Stimulated activated naive CD8-positive, alpha-beta T cell treated with anti-CD3 and anti-CD28 coated beads, Interleukin-15, Interleukin-2, amounts not matched to agents 100 U/mL and 50 U/mL, for 24 hours (primary cell): ENCODE data around the gene MAP2K3.

Experiments
- ATAC-seq: fragments of 150-1000 bp; cut with Tn5 transposase; one replicate; pipeline ENCODE4 v1.10.0; 2021
- DNase-seq: peaks from one replicate; pipeline ENCODE4 v3.0.0; 2021

MAP2K3 gene

GRCh38 chr17:21284319-21285163 is at the start of gene MAP2K3:
Gene MAP2K3, plus strand, starts transcription at chr17:21284711. Its CDS starts 210 bp downstream, at chr17:21284921.
- ATAC-seq: peak; percentile 71
- peak; percentile 98 for DNase-seq

- DNase-seq: no peak
These were observed 48.6 kb upstream of the MAP2K3 start for GRCh38 chr17:21235921-21236320.

DNA sequence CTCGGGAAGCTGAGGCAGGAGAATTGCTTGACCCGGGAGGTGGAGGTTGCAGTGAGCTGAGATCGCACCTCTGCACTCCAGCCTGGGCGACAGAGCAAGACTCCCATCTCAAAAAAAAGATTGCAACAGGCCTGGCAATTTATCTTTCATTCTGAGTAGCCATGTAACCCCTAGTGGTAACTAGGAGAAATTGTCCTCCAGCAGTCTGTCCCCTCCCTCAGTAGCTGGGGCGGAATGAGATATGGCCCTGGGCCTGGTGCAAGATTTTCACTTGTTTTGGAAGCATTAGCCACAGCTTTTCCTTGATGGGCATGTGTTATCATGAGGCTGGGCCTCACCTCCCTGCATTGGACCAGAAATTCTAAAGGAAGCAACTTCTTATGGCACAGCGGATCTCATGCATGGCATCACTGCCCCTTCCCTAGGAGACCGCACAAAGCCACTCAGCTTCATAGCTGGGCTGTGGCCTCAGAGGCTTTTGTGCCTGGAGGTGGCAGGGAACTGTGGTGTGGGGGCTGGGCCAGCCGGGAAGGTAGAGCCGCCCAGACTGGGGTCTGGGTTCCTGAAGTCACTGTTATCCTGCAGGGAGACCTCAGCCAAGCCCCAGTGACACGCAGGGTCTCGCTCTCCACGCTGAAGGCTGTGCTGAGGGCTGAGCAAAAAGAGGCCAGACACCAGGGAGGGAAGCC is 44.7 kb upstream of the MAP2K3 start:
- ATAC-seq (peak; percentile 41), DNase-seq (no peak)

More at GRCh38 chr17:21235921-21236320, 48.6 kb upstream of the MAP2K3 start:
- no peak for ATAC-seq

DNA sequence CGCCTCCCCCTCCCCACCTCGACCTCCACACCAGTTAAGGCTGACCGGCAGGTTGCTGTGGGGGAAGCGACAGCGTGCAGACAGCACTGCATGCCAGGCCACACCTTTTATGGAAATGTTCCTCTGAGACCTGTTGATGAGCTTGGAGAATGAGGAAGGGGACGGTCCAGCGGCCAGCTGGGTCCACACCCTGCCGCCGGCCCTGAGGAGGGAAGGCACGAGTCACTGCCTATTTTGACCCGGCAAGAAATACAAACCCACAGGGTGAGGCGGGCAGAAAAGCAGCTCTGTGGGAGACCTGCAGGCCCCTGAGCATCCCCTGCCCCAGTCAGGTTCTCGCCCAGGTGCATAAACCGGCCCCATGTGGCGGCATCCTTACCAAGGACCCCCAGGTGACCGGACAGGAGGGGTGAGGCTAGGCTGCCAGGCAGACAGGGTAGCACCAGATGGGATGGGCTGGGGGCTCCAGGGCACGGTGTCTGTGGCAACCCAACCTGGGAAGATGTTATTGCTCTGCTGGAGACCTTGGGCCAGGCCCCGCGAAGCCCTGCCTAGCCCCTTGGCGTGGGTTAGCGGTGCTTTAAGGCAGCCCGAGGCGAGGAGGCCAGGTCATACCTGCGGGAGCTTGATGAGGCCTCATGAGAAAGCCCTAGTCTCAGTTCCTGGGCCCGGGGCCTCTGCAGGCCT is 44.0 kb upstream of the MAP2K3 start:
- ATAC-seq (no peak), DNase-seq (no peak)

DNA sequence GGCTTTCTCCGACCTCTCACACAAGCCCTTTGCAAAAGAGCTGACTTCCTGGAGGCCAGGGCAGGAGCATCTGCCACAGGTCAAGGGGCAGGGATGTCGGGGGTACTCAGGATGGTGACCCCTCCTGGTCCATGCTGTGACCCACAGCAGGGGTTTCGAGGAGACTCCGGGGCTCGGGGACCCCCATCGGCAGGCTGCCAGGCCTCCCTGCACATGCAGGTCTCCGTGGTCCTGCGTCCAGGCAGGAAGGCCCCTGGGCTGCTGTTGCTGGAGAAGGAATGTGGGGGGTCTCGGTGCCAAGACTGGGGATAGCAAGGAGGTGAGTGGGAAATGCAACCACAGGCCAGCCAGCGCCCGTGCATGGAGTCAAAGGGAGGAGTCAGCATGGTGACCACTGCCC is 42.9 kb upstream of the MAP2K3 start:
- ATAC-seq (no peak), DNase-seq (no peak)

DNA sequence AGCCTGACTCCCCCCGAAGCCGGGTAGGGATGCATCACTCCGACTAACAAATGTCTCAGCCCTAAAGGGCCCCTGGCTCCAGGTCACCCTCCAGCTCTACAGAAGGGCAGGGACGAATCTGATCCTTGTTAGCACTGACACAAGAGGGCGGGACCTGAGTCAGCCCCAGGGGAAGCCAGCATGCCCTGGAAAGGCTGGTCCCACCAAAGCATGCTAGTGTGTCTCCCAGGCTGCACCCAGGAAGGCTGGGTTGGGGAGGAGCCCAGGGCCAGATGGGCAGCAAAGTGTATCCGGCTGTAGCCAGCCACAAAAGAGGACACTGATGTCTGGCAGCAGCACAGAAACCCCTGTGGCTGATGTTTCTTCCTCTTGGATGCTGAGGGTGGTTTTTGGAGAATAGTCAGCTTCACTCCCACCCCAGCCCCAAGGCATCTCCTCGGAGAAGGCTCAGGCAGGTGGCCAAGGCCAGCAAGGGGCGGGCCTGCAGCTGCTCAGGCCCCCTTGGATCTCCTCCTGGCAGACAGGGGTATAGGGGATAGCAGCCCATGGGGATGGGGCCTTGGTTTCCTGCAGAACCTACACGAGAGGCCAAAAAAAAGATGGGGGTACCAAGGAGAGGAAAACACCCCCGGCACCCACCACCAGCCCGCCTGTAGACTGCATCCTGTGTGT is 42.3 kb upstream of the MAP2K3 start:
- DNase-seq (no peak), ATAC-seq (no peak)

GRCh38 chr17:21242780-21243515 is 41.6 kb upstream of the MAP2K3 start:
- no peak for DNase-seq
- ATAC-seq: no peak

DNA sequence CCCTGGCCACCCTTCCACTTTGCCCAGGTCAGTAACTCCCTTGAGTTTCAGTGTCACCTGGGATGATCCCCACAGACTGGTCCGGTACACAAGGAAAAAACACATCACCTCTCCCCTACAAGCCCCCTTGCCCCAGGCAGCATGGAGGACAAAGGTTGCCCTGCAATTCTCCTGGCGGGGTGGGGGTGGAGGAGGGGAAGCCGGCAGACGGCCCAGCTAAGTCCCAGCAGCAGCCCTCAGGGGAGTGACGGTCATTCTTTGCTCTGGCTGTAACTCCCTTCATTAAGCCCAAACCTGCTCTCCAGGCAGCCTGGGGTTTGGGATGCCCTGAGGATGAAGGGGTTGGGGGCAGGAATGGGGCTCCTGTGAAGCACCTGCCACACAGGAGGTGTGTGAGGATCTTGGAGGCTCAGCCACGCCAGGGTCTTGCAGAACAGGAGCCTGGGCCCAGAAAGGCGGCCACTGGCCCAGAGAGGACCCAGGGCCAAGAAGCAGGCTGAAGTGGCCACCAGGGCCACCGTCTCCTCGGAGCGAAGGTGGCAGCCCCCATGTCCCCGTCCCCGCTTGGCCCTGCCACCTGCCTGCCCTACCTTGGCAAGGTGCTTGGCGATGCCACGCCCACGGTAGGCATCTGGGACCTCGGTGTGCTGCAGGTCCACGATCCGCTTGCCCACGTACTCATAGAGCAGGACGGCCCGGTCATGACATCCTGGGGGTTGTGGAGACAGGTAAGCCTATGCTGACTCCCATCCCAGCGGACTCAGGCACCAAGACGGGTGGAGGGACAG is 40.8 kb upstream of the MAP2K3 start:
- DNase-seq (no peak), ATAC-seq (no peak)

DNA sequence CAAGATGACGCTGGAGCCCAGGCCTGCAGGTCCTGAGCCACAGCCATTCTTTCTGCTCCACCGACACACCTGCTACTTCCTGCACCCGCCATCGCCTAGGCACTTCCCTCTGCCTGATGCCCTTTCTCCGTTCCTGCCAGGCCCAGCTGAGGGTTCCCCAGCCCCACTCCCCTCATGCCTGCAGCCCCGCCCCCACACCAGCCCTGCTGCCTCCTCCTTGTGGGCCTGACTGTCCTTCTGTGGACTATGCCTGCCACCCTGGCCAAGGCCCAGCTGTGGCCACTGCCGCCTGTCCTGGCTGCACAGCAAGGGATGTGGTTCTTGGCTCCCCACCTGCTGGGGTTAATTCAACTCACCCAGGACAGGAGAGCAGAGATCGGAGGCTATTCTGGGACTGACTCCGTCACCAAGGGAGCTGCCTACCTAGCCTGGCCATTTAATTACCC is 38.8 kb upstream of the MAP2K3 start:
- DNase-seq: no peak

GRCh38 chr17:21246698-21247097 is 37.8 kb upstream of the MAP2K3 start:
- ATAC-seq: no peak
- no peak for DNase-seq

More for the DNA sequence above, 38.8 kb upstream of the MAP2K3 start:
- ATAC-seq: no peak

DNA sequence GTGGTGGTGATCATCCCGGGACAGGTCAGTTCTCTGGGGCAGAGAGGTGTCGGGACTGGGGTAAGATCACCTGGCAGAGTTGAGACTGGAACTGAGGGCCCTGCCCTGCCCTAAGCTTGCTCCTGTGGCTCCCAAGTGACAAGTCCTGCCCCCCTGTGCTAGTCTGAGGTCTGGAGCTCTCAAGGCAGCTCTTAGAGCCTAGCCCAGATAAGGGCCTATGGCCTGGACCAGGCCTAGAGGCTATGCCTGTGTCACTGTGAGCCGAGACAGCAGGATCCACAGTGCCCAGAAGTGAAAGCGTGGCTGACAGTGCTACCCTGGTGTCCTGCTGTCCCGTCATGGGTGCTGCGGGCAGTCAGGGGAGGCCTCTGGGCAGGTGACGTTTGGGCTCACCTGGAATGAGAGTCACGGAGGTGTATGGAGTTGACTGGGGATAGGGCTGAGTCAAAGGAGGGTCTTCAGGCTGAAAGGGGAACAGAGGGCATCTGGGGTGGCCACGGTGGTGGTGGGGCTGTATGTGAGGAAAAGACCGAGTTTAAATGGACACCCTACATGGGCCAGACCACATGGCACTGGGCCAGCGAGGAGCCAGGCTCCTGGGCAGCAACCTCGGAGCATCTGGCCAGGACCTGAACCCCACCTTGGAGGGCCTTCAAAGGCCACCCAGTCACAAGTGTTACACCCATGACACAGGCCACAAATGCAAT is 36.8 kb upstream of the MAP2K3 start:
- DNase-seq (no peak), ATAC-seq (no peak)

GRCh38 chr17:21248500-21248899 is 36.0 kb upstream of the MAP2K3 start:
- ATAC-seq (no peak), DNase-seq (no peak)

- DNase-seq (no peak), ATAC-seq (no peak)
These were observed 35.3 kb upstream of the MAP2K3 start for GRCh38 chr17:21249086-21249795.

DNA sequence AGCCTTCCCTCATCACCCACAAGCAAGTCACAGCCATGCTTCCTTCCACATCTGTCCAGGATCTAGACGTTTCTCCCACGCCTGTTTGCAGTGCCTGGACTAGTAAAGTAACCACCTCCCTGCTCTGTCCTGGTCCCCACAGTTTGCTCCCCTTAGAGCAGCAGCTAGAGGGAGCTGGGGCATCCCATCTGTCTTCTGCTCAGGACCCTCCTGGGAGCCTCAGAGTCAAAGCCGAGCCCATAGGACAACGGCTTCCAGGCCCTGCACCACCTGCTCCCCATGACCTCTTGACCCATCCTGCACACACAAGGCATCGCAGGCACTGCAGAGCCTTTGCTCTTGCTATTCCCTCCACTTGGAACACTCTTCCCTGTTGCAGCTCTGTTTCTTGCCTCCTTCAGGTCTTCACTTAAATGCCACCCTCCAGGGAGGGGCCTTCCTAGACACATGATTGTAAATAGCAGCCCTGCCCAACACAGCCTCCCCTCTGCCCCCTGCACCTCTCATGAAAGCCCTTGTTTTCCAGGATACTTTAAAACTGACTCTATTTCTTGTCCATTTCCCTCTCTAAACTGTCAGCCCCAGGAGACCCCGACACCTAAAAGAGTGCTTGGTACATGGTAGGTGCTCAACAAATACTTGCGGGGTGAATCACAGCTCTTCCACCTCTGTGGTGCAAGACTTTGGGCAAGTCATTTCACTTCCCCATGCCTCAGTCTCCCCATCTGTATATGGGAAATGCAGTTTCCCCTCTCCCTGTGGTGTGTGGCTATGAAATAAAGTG is 34.4 kb upstream of the MAP2K3 start:
- ATAC-seq (no peak), DNase-seq (no peak)

DNA sequence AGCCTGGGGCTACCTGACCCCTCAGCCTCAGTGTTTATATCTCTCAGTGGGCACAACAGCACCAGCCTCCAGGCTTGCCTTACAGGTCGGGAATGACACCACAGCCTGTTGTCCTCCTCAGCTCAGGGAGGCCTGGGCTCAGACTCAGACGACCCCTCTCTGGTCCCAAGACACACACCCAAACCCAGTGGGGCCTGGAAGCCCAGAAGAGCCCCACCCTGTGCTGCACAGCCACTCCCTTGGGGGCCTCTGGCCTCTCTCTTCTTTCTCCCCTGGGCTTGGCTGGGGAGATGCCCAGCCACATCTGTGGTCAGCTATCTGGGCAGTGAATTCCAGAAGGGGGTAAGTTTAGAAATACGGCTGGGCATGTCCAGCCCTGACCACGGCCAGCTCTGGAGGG is 33.7 kb upstream of the MAP2K3 start:
- DNase-seq (no peak), ATAC-seq (no peak)

DNA sequence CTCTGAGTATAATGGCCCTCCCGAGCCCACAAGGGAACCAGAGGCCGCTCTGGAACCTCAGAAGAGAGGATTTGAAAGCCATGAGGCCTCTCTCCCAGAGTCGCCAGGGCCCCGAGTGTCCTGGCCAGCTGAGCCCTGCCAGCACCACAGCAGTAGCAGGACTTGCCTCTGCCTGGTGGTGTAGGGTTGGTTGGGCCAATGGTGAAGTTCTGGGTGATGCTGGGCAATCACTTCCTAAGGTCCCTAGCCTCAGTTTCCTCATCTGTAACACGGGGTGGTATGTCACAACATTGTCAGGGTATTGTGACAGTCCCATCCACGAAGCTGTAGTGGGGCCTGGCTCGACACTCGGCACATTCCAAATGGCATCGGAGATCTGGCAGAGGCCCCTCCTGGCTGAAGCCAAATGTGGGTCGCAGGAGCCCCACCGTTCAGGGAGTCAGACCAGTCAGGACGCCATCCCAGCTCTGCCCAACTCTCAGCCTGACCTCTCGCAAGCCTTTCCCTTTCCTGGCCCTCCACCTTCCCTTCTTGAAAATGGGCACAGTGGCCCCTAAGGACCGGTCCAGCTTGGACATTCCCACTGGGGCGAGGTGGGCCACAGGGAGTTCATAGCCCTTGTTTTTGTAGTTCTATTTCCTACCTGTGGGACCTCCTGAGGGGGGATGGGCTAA is 33.0 kb upstream of the MAP2K3 start:
- DNase-seq (no peak), ATAC-seq (no peak)

DNA sequence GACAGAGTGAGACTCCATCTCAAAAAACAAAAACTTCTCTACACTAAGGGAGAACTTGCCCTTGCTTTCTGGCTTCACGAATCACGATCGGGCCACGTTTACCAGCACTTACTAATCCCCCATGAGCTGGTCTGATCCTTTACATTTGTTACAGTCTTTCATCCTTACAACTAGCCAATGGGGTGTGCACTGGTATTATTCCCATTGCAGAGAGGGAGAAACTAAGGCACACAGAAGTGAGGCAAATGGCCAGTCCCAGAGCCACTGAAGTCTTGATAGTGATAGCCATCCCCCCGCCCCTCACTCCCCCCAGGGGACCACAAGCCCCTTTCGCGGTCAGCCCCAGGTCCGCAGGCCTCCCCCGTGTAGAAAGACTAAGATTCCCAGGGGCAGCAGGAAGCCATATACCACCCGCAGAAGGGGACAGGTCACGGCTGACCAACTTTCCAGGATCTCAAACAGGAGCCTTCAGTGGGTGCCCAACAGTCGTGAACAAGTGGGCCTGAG is 32.2 kb upstream of the MAP2K3 start:
- DNase-seq (no peak), ATAC-seq (no peak)
